Panc1 (cell line): Measurements from ENCODE around the gene ZBED4. TPM values are rescaled to one million over a fixed set of nuclear protein-coding genes. Genes with fewer than 3 reads are reported as not detected.
A peak's percentile ranks its signal among the peaks of the same experiment; 100 is the strongest.

Experiments
- ATAC-seq: fragments of 200-7000 bp; cut with Tn5 transposase; 2 replicates; pipeline ENCODE4 v1.9.1; 2020; ENCODE audit warnings: mild to moderate bottlenecking, moderate library complexity
- BruUV-seq: library from RNA; stranded (reverse); fragments of 400-500 nt; replicated peaks from 2 replicates; lab custom pipeline; 2021; lab: Mats Ljungman, UMichigan
- CTCF ChIA-PET: fragments of 300-600 bp; sonication (Branson Sonifier 250); formaldehyde crosslinking; loops from one replicate; lab custom pipeline; 2022; ENCODE audit warnings: antibody characterized with exemption; lab: Charles Lee
- POLR2A ChIA-PET: fragments of 300-600 bp; sonication (Branson Sonifier 250); formaldehyde crosslinking; loops from one replicate; lab custom pipeline; 2022; ENCODE audit warnings: antibody characterized with exemption; lab: Charles Lee
- DNase-seq: peaks from one replicate; pipeline ENCODE4 v3.0.0-alpha.2; 2010; ENCODE audit warnings: low read depth, low spot score
- H3K27ac ChIP-seq: 2 replicates; pipeline ENCODE4 v1.5.1; 2011; ENCODE audit warnings: mild to moderate bottlenecking, low read length, inconsistent platforms
- H3K27me3 ChIP-seq: fragments of 200-500 bp; sonication (Bioruptor generic); 2 replicates; pipeline ENCODE4 v1.6.0; 2014; ENCODE audit warnings: low read length, inconsistent platforms; ENCODE audit not compliant: control insufficient read depth, insufficient read depth
- H3K36me3 ChIP-seq: fragments of 200-500 bp; sonication (Bioruptor generic); 2 replicates; pipeline ENCODE4 v1.5.1; 2014; ENCODE audit warnings: inconsistent platforms, mild to moderate bottlenecking, low read length, moderate library complexity; ENCODE audit not compliant: control insufficient read depth, insufficient read depth
- H3K4me1 ChIP-seq: 2 replicates; pipeline ENCODE4 v1.5.1; 2011; ENCODE audit warnings: inconsistent platforms, mild to moderate bottlenecking, low read length, moderate library complexity; ENCODE audit not compliant: control insufficient read depth, insufficient read depth
- H3K4me3 ChIP-seq, 2 experiments: 2 replicates each; pipeline ENCODE4 v1.5.1; 2011 to 2012; ENCODE audit warnings: low read depth in 2 of 2, low read length in 2 of 2, mild to moderate bottlenecking in 2 of 2, inconsistent platforms in 1 of 2, moderate library complexity in 1 of 2
- H3K9me3 ChIP-seq: fragments of 200-500 bp; sonication (Bioruptor generic); 2 replicates; pipeline ENCODE4 v1.5.1; 2014; ENCODE audit warnings: low read depth, mild to moderate bottlenecking, inconsistent platforms, low read length, moderate library complexity; ENCODE audit not compliant: control insufficient read depth, insufficient read depth
- CTCF ChIP-seq: fragments of 450-650 bp; IDR thresholded peaks from 2 replicates; pipeline ENCODE4 v1.5.1; 2017; ENCODE audit warnings: mild to moderate bottlenecking
- POLR2AphosphoS5 ChIP-seq: IDR thresholded peaks from 2 replicates; pipeline ENCODE4 v1.6.1; 2012; ENCODE audit warnings: mild to moderate bottlenecking, low read depth, low read length, moderate library complexity
- REST ChIP-seq, 2 experiments: IDR thresholded peaks; 2 replicates each; pipeline ENCODE4 v1.6.1; 2011 to 2012; ENCODE audit warnings: low read depth in 2 of 2, control low read depth in 1 of 2, low read length in 1 of 2, mild to moderate bottlenecking in 1 of 2, moderate library complexity in 1 of 2; ENCODE audit not compliant: insufficient read depth in 1 of 2
- SIN3A ChIP-seq: IDR thresholded peaks from 2 replicates; pipeline ENCODE4 v1.6.1; 2012; ENCODE audit warnings: low read depth, mild to moderate bottlenecking, low read length, moderate library complexity, borderline replicate concordance; ENCODE audit not compliant: insufficient read depth
- TCF7L2 ChIP-seq: IDR thresholded peaks from 2 replicates; pipeline ENCODE4 v1.6.1; 2011; ENCODE audit warnings: mild to moderate bottlenecking, low read depth, low read length, inconsistent platforms
- in situ Hi-C: cut with HindIII; loops from 2 replicates; pipeline ENCODE4 v1.10.0; 2016; ENCODE audit warnings: low sequenced_read_pairs, low pct_unique_long_range_greater_than_20kb
- intact Hi-C: fragments of 100-400 bp; cut with micrococcal nuclease; formaldehyde crosslinking; loops from one replicate; pipeline ENCODE4 v1.10.0; 2022; ENCODE audit not compliant: unreplicated experiment
- total RNA-seq: library from RNA; stranded (reverse); gene quantifications from one replicate; pipeline ENCODE4 v1.2.1, GENCODE V29; 2021; ENCODE audit not compliant: unreplicated experiment

Gene ZBED4
- total RNA-seq, 1 experiment from 2014 or later = 17.3 TPM

GRCh38 chr22:49807129-49807528 is 46.5 kb upstream of the ZBED4 start:
- TSS peak; percentile 29 for BruUV-seq
- no peaks in the 10 kb centered on the region for H3K36me3 ChIP-seq
- intact Hi-C loops = no loop called here
- no peak for TF ChIP-seq REST (IDR thresholded peaks at IDR 0.05; ENCODE audit: insufficient read depth in 1 of 2, low read depth in 2 of 2, low read length in 1 of 2)
- TF ChIP-seq TCF7L2 = no peak
- TF ChIP-seq SIN3A = no peak
- no peak for TF ChIP-seq POLR2AphosphoS5
- no peak for TF ChIP-seq CTCF
- H3K4me1 ChIP-seq = peaks cover 3% of the 10 kb centered on the region
- no peak overlapping the region for H3K4me3 ChIP-seq
- H3K9me3 ChIP-seq = no peaks in the 10 kb centered on the region
- ChIA-PET CTCF (no interaction called here), POLR2A (no interaction called here)
- DNase-seq (no peak), ATAC-seq (no peak)
- H3K27ac ChIP-seq = no peak overlapping the region
- H3K27me3 ChIP-seq = no peaks in the 10 kb centered on the region
- in situ Hi-C loops = no loop called here

GRCh38 chr22:49807780-49808708 is 45.6 kb upstream of the ZBED4 start:
- Histone ChIP-seq H3K27me3 (no peaks in the 10 kb centered on the region), H3K4me3 (no peak overlapping the region), H3K36me3 (no peaks in the 10 kb centered on the region), H3K27ac (no peak overlapping the region), H3K4me1 (peaks cover 3% of the 10 kb centered on the region), H3K9me3 (no peaks in the 10 kb centered on the region)
- no TSS peak for BruUV-seq
- ATAC-seq = no peak
- intact Hi-C loops (no loop called here), in situ Hi-C loops (no loop called here)
- CTCF ChIA-PET = no interaction called here
- no peak for DNase-seq
- TF ChIP-seq TCF7L2 (no peak), SIN3A (no peak), REST (IDR thresholded peaks at IDR 0.05; ENCODE audit: insufficient read depth in 1 of 2, low read depth in 2 of 2, low read length in 1 of 2) (no peak), POLR2AphosphoS5 (no peak), CTCF (no peak)
- POLR2A ChIA-PET = no interaction called here
